NB4 (cell line): Measurements from ENCODE around the gene LYRM4.

Experiments used
- CTCF ChIP-seq: IDR thresholded peaks from one replicate; pipeline ENCODE4 v1.5.1; 2012; ENCODE audit warnings: low read depth, low read length
- MYC ChIP-seq: IDR thresholded peaks from 2 replicates; pipeline ENCODE4 v1.6.1; 2011; ENCODE audit warnings: low read depth, low read length
- POLR2A ChIP-seq: IDR thresholded peaks from 2 replicates; pipeline ENCODE4 v1.6.1; 2011; ENCODE audit warnings: mild to moderate bottlenecking; ENCODE audit not compliant: insufficient read length; ENCODE audit errors: extremely low read depth

- TF ChIP-seq CTCF, result no peak
- TF ChIP-seq MYC, result no peak
- TF ChIP-seq POLR2A, result no peak
Observed at GRCh38 chr6:5285081-5285480, 24.3 kb upstream of the LYRM4 start.
